HFF-Myc (cell line): Measurements from ENCODE around the gene CIPC.

Source experiments
- DNase-seq: peaks from one replicate; pipeline ENCODE4 v3.0.0-alpha.2; 2011; ENCODE audit warnings: low read depth; ENCODE audit errors: extremely low read depth
- H3K4me3 ChIP-seq: replicated peaks from 2 replicates; pipeline ENCODE4 v1.5.1; 2011; ENCODE audit warnings: low read depth, mild to moderate bottlenecking, control low read depth, low read length
- TF ChIP-seq, protein P1 (sequence below): IDR thresholded peaks from 2 replicates; pipeline ENCODE4 v1.5.1; 2012; ENCODE audit warnings: mild to moderate bottlenecking, low read depth, low read length, control low read depth; ENCODE audit errors: missing control alignments

Gene CIPC

DNA sequence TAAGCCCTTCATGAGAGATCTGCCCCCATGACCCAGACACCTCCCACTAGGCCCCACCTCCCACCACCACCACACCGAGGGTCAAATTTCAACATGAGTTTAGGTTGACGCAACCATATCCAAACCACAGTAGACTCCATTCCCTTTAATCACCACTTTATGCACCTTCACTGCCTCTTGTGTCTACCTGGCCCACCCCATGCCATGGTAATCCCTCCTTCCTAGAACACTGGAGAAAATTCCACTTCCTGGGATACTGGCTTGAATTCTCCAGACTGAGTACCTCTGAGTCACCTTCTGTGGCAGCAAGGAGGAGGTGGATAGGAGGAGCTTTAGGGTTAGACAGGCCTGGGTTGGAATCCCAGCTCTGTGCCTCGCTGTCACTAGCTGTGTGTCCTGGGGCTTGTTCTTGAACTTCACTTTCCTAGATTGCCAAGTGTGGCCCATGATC is 26.1 kb upstream of the CIPC start:
- TF ChIP-seq, protein P1, sequence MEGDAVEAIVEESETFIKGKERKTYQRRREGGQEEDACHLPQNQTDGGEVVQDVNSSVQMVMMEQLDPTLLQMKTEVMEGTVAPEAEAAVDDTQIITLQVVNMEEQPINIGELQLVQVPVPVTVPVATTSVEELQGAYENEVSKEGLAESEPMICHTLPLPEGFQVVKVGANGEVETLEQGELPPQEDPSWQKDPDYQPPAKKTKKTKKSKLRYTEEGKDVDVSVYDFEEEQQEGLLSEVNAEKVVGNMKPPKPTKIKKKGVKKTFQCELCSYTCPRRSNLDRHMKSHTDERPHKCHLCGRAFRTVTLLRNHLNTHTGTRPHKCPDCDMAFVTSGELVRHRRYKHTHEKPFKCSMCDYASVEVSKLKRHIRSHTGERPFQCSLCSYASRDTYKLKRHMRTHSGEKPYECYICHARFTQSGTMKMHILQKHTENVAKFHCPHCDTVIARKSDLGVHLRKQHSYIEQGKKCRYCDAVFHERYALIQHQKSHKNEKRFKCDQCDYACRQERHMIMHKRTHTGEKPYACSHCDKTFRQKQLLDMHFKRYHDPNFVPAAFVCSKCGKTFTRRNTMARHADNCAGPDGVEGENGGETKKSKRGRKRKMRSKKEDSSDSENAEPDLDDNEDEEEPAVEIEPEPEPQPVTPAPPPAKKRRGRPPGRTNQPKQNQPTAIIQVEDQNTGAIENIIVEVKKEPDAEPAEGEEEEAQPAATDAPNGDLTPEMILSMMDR = no peak
- H3K4me3 ChIP-seq = no peak overlapping the region
- no peak for DNase-seq

DNA sequence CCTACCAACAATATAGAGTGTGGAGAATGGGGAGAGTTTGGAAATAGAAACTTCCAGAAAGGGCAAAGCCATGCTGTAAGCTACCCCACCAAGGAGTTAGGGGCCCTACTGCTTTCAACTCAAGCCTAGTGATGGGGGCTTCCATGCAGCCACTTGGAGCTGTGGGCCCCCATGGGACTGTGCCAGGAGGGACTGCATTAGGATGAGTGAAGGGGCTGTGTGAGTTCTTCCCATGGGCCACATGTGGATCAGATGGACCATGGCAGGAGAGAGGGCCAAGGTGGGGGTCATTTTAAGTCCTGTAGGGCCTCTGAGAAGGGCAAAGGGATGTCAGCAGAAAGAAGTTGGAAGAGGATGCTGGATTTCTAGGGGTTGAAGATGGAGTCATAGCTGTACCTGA is 23.1 kb upstream of the CIPC start:
- H3K4me3 ChIP-seq = no peak overlapping the region
- DNase-seq = no peak
- TF ChIP-seq, protein P1 = no peak

DNA sequence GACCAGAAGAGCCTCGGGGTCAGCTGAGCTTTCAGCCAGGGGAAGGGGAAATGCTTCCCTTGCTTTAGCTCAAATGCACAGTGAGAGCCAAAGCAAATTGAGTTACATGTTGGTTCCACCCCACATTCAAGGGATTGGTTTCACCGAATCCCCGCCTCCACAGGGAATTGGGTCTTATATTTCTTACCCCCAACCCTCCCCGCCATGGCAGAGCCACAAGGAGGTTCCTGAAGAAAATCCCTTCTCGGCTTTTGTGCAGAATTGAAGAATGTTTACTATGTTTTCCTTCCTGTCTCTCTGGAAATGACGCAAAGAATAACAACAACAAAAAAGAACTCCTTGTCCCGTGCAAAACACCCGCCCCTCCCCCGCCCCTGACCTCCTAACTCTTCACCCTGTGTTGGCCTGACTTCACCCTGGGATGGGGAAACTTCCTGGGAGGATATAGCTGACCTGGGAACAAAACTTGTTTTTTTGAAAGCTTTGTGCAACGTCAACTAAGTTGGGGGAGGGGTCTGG is 21.9 kb upstream of the CIPC start:
- TF ChIP-seq, protein P1 = no peak
- no peak overlapping the region for H3K4me3 ChIP-seq
- DNase-seq = no peak

DNA sequence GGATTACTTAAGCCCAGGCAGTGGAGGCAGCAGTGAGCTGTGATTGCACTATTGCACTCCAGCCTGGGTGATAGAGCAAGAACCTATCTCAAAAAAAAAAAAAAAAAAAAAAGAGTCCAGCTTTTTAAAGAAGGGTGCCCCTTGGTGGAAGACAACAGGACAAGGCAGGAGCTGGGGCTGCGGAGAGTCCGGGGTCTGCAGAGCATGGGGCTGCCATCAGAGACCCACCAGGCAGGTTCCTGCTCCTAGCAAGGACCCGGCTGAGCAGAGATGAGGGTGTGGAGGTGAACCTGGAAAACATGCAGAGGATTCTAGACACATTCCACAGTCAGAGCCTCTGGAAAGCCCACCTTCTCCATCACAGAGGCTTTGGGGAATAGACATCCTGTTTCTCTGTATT is 21.0 kb upstream of the CIPC start:
- no peak overlapping the region for H3K4me3 ChIP-seq
- TF ChIP-seq, protein P1 = no peak
- DNase-seq = no peak

DNA sequence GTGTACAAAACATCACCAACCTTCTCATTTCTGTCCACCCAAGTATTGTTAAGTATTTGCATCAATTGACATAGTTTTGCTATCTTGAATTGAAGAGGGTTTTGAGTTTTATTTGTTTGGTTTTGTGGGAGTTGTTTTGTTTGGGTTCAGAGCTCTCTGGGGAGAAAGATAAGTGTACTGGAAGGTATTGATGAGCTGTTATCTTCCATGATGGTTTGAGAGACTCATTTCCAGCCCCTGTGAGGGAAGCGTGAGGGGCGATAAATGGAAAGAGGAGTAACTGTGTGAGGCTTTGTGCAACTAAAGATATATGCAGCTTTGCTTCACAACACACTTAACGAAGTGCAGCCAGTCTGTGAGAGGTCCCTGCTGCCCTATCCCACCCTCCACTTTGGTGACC is 15.7 kb upstream of the CIPC start:
- no peak overlapping the region for H3K4me3 ChIP-seq
- TF ChIP-seq, protein P1 = no peak
- no peak for DNase-seq

DNA sequence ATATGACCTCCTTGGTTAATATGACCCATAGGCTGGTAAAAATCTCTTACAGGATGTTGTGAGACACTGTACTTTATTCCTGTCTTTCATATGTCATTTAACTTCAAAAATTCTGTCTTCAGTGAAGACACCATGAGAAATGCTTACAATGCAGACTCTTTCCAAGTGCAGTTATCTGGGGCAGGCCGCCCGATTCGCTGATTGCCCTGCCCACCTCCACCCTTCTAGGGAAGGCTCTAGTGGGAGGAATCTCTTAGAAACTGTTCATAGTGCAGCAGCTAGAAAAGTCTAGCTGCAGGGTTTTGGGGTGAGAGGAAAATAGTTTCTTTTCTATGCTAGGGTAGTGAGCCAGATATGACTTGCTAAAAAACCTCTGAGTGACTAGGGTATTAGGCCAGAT is 15.0 kb upstream of the CIPC start:
- no peak overlapping the region for H3K4me3 ChIP-seq
- TF ChIP-seq, protein P1 = no peak
- no peak for DNase-seq

DNA sequence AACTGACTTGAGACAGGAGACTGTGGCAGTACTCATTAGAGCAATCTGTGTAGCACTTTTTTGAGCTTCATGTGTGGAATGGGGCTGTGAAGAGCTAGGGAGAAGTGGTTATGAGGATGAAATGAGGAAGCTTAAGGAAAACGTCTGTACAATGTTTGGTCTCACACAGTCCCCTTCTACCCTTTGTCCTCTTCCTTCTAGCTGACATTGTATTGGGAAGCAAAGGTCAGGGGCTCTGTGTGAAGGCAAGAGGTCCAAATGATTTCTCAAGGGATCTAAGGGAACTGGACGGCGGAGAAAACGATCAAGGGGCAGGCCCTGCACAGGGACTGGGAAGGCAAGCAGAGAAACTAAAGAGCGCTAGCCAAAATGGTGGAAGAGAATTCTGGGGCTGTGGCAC is 13.1 kb upstream of the CIPC start:
- no peak for DNase-seq
- TF ChIP-seq, protein P1 = no peak
- no peak overlapping the region for H3K4me3 ChIP-seq
